Femur (tissue), 1 donor: Measurements from ENCODE around the gene METAP1D.
A peak's percentile ranks its signal among the peaks of the same experiment; 100 is the strongest.

Experiments
- DNase-seq: peaks from one replicate; pipeline ENCODE4 v3.0.0-alpha.2; 2017

METAP1D gene

DNA sequence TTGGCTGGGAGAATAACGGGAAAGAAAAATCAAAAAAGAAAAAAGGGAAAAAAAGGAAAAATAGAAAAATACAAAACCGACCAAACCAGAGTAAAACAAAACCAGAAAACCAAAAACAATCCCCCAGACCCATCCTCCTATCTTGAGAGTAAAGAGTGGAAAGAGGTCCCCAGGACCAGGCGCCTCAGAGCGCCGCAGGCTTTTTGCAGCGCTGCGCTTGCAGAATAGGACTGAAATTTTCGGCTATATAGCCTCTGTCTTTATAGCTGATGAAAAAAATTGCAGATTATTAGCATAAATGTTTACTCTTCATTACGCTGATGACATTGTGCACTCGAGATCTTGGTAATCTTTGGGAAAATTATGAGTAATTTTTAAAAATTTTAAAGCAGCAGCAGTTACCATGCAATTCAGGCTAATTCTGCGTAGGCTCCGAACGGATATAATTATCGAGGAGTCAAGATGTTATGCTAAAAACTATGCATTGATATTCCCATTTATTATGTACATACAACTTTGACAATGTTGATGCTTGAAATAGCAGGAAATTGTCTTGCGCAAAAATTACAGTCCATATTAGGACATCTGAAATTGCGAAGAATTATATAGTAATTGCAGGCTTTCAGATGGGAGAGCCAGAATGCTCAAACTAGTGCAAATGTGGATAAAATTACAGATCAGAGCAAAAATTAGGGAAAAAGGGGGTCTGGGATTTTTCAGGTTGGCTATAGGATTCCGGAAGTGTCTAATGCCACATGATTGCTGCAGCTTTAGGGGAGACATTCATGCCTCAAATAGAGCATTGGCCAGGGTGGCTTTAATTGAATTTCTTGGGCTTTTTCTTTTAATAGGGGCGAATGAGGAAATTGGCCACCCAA, 93.9 kb downstream of the METAP1D start:
- no peak for DNase-seq

DNA sequence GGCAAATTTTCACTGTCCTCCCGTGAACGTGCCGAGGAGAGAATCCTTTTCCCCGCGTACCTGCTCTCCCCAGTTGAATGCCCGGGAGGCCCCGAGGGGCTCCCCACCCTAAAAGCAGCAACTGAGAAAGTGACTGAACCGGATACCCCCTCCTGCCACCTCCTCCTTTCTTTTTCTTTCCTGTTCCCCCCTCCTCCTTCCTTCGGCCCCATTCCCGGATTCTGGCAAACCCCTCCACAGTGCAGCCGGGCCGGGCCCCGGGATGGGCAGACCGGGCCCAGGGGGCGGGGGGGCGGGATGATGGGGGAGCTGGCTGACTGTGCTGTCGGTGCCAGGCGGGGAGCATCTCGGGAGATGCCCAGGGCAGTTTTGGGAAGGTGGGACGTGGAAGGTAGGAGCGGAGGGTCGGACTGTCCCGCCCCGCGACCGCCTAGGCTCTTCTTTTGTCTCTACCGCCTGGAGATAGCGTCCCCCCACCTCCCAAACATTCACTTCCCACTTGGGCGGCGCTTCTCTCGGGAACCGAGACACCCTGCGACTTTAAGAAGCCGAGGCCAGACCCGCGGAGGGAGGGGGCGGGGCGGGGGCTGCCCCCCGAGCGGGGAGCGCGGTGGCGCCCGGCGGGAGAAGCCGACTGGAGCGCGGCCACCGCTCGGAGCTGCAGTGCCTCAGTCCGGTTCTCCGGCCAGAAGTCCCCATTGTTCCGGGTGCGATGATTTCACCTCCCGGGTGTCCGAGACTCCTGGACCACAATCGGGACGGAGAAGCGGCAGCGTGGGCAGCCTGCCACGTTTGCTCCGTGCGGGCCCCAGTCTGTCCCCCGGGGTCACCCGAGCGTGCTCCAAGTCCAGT, 94.8 kb downstream of the METAP1D start:
- peak; percentile 35 for DNase-seq

DNA sequence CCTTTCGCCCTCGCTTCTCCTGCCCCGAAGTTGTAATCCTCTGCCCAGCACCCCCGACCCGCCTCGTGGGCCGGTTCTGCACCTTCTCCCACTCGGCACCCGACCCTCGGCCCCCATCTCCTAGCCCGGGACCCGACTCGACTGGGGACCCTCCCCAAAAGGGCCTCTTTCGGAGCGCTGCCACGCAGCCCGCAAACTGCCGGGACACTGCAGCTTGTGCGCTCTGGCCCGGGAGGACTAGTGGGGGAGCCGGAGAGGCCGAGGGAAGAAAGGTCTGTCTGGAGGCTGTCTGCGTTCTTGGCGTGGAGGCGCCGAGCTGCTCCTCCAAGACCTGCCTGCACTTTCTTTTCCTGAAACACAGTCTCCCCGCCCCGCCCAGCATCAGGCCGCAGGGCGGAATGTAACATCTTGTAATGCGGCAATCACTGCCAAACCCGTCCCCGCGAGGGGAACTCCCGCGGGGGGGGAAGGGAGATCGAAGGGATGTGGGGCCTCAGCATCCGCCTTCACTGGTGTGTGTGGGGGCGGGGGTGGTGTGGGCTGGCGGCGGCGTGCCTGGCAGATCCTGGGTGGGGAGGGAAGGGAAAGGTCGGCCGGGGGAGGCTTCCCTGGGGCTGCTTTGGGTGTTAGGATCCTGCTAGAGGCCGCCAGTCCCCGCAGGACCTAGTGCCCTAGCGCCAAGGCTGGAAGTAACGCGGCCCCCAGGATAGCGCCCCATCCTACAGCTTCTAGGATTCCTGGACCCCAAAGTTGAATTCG, 95.6 kb downstream of the METAP1D start:
- peak; percentile 68 for DNase-seq

DNA sequence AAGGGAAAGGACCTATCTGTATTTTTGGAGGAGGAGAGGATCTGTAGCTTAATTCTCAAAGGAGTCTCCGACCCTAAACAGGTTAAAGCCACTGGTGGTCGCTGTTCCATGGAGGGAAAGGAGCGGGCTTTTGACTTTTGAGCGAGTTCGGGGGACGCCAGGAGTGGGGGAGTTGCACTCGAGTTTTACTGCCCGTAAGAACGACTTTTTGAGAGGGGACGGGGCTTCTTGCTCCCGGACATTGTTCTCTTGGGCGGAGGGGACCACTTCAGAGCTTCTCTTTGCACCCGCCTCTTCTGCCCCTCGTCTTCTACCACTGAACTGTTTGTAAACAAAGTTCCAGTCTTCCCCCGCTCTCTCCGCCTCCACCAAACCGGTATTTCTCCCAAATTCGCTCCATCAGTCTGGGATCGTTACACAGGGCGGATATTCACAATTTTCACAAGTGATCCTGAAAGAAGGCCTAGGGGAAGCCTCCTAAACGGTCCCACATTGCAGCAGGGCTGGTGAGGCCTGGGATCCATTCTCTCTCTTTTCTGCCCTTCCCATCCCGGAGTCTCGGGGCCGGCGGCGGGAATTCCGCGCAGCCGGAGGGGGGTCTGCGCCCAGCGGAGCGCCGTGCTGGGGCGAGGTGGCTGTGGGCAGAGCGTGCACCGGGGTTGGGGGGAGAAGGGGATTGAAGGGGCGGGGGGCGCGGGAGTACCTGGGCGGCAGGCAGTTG, 96.3 kb downstream of the METAP1D start:
- peak; percentile 21 for DNase-seq

DNA sequence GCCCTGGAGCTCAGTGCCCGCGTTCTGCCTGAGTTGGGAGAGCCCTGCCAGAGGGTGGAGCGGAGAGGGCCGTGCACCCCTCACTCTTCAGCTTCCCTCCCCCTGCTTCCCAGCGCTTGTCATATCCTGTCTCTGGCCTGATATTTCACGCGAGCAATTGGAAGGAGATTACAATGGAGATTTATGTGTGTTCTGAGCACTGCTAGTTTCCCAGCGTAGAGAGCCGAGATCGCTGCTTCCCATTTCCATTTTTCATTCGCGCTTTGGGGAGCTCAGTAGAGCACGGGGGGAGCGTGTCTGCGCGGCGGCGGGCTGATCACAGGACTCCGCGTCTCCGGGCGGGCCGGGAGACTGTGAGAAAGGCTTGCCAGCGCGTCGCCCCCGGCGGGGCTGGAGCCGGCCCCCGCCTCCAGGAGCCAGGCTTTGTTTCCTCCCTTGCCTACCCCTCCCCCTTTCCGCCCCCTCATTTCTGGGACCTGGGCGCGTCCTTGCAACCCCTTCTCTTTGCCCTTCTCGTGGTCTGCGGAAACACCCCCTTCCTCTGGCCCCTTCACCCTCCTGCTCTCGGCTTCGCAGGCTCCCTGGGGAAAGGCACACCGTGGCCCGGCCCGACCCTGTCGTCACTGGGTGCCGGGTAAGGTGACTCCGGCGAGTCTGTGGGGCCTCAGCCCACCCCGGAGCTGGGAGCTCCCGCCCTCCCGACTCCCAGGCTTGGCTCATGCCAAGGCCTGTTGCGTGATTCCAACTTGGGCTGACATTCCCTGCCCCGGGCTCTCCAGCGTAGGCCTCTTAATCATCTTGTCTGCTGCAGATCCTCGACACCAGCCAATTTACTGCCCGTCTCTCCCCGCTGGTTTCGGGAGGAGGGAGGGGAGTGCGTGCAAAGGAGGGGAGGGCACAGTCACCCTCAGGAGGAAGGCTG, 97.1 kb downstream of the METAP1D start:
- peak; percentile 38 for DNase-seq

DNA sequence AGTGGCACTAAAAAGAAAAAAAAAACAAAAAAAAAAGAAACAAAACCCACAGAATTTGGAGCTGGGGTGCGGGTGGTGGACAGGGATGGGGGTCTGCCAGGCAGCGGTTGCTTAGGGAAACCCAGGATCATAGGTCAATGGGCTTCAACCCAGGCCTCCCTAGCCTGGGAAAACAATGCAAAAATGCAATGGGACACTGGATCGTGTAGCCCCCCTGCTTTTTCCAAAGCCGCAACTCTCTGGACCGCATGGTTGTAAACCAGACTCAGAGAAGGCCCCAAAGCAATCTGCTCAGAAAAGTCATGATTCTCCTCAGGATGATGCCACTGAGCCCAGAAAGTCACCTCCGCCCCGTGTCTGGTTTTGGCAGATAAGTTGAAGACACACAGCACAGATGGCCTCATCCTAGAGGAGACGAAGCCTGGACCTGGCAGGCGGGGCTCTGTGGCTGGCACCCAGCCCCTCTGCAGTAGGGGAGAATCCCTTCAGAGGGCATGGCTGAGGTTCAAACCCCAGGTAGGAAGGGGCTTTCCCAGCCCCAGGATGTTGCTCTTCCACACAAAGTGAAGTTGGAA, 97.9 kb downstream of the METAP1D start:
- peak; percentile 14 for DNase-seq

DNA sequence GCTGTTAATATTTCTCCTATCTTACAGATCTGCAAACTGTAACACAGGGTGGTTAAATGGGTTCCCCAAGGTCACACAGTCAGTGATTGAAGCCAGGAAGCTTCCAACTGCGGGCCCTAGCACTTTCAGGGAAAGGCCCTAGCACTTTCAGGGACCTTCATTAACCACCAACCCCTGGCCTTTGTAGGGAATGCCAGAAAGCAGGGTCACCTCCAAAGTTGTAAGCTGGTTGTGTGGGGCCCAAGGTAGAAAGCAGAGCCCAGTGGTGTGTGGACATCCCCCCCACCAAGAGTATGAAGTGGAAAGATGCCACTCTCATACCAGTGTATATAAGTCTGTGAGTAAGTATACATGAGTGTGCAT, 98.5 kb downstream of the METAP1D start:
- DNase-seq: no peak

DNA sequence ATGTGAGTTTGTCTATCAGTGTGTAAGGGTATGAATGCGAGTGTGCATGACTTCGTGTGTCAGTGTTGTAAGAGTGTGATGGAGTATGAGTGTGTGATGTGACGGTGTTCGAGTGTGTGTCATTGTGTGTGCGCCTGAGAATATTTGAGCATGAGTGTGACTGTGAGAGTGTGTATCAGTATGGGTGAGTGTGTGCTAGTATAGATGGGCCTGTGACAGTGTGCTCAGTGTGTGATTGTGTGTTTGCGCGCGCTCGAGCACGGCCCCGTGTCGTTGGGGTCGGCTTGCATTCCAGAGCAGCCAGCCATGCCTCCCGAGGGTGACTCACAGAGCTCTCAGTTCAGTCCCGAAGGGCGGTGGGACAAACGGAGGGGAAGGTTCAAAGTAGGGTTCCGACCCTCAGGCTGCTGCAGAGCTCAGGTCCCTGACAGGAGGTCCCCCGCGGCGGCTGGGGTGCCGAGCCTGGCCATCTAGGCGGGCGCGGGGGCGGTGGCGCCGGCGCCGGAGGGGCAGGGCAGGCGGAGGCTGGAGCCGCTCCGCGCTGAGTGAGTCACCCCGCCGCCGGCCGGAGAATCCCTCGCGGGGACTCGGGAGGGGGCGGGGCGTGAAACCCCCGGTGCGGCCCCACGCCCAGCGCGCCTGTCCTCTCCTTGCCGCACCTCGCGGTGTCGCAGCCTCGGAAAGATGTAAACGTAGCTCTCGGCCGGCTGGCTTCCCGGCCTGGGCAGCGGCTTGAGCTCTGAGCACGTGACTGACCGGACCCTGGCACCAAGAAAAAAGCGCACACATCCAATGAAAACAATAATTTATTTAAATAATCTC, 99.1 kb downstream of the METAP1D start:
- DNase-seq: peak; percentile 53

DNA sequence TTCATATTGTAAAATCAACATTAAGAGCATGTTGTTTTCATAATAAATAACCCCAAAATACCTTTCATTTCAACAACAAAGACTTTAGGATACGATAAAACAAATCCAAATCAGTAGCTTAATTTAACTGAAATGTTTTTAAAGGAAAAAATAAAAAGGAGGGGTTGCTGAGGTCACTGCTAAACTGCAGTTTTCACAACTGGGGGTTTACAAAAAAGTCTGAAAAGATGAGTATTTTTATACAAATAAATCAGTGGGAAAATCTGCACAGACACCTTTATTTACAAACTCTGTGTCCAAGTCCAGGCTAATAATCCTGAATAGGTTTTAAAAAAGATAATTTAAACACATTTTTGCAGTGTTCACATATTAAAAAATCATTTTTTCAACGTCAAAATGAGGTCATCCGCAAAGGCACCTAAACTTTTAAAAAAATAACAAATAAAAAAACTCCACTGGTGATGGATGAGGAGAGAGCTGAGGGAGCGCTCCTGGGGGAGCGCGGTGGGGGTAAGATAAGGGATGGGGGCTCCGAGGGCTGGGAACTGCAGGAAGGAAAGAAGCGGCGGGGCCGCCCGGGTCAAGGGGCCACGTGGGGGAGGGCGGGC, 99.8 kb downstream of the METAP1D start:
- DNase-seq: peak; percentile 16

DNA sequence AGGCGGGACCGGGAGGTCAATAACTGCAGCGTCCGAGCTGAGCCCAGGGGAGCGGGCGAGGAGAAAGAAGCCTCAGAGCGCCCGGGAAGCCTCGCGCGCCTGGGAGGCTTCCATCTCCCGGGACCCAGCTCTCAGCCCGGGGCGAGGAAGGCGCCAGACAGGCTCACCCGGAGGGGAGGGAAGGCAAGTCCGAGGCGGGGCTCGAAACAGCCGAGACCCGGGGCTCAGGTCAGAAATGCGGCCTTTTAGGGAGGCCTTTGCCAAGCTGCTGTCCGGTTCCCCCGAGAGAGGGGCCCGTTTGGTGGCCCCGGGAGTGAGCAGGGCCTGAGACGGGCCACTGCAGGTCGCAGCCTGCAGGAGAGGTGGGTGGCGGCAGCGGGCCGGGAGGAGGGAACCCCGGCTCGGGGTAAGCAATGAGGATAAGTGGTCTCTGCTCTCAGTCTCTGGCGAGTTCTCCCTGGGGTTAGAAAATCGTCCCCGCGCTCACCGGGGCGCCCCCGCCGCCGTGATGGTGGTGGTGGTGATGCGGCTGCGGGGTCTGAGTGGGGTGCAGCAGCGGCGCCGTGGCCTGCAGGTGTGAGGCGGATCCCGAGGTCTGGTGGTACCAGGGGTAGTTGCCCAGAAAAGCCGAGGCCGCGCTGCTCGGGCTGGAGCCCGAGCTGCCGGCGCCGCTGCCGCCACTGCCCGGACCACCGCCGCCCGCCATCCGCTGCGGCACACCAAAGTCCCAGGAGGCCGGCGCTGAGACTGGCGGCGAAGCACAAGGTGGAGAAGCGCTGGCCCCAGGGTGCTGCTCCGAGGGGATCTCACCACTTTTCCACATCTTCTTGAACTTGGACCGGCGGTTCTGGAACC, 100.6 kb downstream of the METAP1D start:
- peak; percentile 26 for DNase-seq

DNA sequence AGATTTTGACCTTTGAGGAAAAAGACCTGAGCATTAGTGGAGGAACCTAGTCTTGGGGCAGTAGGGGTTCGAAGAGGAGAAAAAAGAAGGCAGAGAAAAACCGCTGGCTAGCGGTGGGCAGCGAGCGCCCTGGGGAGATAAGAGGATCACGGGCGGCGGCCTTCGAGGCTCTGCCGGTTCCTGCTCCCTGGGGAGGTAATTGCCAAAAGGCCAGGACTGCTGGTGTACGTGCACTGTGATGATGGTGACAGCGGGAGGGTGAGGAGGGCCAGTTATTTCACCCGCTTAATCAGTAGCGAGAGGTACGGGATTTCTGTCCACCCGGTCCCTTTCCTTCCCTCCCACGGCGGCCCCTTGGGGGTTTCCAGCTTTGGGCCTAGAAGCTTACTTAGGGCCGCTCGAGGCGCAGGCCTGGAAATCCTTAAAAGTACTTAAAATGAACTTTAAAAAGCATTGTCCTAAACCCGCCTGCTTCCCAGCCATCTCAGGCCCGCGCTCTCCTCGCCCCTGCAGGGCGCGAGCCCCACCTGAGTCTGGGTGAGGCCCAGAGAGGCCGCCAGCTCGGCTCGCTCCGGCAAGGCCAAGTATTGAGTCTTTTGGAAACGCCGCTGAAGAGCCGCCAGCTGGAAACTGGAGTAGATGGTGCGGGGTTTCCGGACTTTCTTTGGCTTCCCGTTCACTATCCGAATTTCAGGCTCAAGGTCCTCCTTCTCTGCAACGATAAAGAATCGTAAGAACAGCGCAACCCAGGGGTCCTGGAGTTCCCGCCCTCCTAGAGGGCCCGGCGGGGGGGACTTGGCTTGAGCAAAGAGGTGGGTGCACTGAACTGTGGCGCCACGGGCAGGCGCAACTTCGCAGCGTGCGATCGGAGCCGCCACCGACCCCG, 101.4 kb downstream of the METAP1D start:
- DNase-seq: peak; percentile 31

DNA sequence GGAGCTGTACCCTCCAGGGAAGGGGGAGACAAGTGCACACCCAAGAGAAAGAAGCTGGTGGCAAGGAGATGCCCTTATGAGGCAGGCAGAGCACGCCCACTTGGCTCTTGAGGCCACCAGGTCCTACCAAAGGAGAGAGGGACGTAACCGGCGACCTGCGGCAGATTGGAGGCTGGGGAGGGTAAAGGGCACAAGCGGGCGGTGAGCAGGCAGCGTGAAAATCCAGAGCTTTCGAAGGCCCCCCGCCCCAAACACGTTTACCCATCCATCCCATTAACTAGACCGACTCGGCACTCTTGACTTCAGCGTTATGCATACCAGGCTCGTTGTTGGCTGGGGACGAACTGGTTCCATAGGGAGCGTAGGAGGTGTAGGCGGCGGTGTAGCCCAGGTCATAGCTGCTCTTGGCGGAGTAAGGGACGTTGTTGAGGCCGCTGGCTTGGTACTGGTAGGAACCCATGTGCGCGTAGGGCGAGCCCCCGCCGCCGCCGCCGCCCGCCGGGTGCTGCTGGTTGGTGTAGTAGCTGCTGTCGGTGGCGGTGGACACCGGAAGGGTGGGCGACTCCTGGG, 102.2 kb downstream of the METAP1D start:
- no peak for DNase-seq

DNA sequence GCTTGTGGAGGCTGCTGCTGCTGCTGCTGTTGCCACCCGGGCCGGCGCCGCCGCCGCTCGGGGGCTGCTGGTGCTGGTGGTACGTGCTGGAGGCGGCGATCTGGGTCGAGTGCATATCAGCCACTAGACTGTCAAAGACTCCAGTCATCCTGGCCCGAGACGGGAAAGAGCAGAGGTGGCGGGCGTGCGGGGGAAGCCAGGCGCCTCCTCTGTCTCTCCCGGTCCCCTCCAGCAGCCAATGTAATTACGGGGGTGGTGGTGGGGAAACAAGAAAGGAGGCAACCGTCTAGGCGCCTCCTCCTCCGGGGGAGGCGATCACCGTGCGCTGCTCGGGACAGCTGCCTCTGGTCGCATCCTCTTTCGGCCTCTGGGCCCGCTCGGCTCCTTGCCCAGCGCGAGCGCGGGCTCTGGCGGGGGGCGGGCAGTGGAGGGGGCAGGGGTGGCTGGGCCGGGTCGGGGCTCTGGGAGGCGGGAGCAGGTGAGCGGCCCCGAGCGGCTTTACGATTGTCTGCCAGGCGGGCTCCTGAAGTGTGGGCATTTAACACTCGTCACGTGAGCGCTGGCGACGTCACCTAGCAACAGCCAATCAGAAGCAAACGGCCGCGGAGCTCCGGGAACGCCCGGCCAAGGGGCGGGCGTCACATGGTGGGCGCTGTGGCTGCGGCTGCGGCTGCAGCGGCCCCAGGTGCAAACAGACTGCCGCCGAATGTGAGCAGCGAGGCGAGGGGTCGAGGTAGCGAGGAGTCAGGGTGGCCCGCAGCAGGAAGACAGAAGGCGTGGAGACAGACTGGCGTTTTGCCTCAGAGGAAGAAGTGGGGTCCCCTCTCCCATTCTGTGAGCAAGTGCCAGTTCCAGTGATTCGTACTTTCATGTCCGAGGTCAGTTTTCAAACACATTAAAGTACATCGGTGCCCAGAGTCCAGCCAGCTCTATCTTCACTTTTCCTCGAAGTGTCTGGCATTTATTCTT, 102.9 kb downstream of the METAP1D start, which contains the start of gene DLX2:
DLX2 (minus strand) TSS at position 510 of the 969 bp plus-strand sequence; CDS start at position 148, 362 bp downstream.
- peak; percentile 93 for DNase-seq

DNA sequence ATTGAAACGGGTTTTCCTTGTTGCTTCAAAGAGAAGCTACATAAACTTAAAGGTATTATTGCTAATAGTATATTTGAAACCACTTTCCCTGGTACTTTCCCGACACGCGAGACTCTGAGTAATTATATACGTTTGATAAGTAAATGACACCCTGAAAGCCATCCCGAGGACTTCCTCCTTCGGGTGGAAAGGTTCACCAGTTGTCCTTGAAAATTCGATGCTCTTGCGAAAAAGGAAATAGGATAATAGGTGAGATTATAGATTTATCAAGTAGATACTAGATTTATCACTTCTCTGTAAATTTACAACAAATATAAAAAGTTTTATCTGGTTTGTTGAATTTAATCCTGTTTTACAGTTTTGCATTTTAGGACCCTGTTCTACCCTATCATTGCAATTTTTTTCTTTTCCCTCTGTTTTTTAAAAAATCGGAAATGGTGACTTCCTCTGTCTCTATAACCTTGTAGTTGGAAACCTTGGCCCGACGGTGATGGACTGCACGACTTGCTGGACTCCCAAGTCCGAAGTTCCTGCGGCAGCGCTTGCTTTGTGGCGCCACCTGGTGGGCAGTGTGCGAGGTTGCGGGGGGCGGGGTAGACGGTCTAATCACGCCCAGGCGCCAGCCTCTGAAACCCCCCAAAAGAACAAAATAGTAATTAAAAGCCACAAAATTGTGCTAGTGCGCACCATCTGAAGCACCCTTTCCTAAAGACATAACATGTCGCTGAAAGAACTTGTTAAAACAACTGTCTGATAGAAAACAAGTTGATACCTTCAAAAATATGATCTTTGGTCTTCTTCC, 103.9 kb downstream of the METAP1D start:
- DNase-seq: peak; percentile 93
